Central memory CD4-positive, alpha-beta T cell (primary cell): ENCODE data around the gene TTC5.
A peak's percentile ranks its signal among the peaks of the same experiment; 100 is the strongest.
"Not testable (repeated sequence)": the region's sequence is repeated elsewhere in the genome, so short reads cannot be mapped to it uniquely, and the experiment has no call there.

Experiments
- DNase-seq: peaks from one replicate; pipeline ENCODE4 v3.0.0; 2022

The TTC5 gene

GRCh38 chr14:20302042-20302755, 3.6 kb downstream of the TTC5 start:
- no peak for DNase-seq

- no peak for DNase-seq
Observed at GRCh38 chr14:20295067-20295466, 10.7 kb downstream of the TTC5 start.

- no peak for DNase-seq
Observed at GRCh38 chr14:20294636-20295035, 11.1 kb downstream of the TTC5 start.

GRCh38 chr14:20281998-20282397, 23.8 kb downstream of the TTC5 start:
- not testable (repeated sequence) for DNase-seq

- DNase-seq: peak; percentile 7
Observed at GRCh38 chr14:20280265-20280664, 25.5 kb downstream of the TTC5 start.

- no peak for DNase-seq
Observed at GRCh38 chr14:20278414-20278813, 27.3 kb downstream of the TTC5 start.

- DNase-seq: no peak
Observed at GRCh38 chr14:20277409-20277808, 28.3 kb downstream of the TTC5 start.

GRCh38 chr14:20274062-20274461, 31.7 kb downstream of the TTC5 start:
- DNase-seq: no peak

GRCh38 chr14:20264361-20264760, 41.4 kb downstream of the TTC5 start:
- not testable (repeated sequence) for DNase-seq

- no peak for DNase-seq
Observed at GRCh38 chr14:20262642-20263128, 43.1 kb downstream of the TTC5 start.

GRCh38 chr14:20247646-20248246, 58.0 kb downstream of the TTC5 start:
- no peak for DNase-seq
